Measurements from ENCODE around the gene NTRK3.

DNA sequence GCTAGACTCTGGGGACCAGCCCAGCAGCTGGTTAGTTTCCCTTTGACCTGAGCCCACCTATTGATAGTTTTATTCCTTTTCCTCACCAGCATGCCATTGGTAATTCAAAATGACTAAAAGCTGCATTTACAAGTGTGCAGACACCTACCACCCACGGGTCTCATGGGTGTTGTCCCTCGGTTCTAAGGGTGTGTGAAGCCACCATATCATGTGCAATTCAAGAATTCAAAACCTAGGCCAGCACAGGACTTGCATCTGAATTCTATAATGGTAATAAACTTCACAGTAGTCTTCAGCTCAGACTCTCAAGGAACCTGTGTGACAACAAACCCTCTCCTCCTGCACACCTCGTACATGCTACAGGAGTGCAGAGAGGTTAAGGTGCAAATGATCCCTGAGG lies 55.3 kb downstream of the NTRK3 start:
- TF ChIP-seq POLR2A (IDR thresholded peaks at IDR 0.05) (no peak), CTCF (IDR thresholded peaks at IDR 0.05) (no peak)

Data from testis (tissue), 2 donors.